H1 (cell line): ENCODE data around the gene CLEC1B. TPM values are rescaled to one million over a fixed set of nuclear protein-coding genes. Genes with fewer than 3 reads are reported as not detected.

Source experiments
- EP300 ChIP-seq, 2 experiments: IDR thresholded peaks; 1 replicate in 1 of 2; 2 replicates in 1 of 2; pipeline ENCODE4 v1.6.1; 2011 to 2012; ENCODE audit warnings: low read depth in 2 of 2, low read length in 2 of 2, mild to moderate bottlenecking in 2 of 2, borderline replicate concordance in 1 of 2, inconsistent platforms in 1 of 2, moderate library complexity in 1 of 2
- MAX ChIP-seq: IDR thresholded peaks from 2 replicates; pipeline ENCODE4 v1.6.1; 2012; ENCODE audit warnings: inconsistent platforms
- SRF ChIP-seq: IDR thresholded peaks from 2 replicates; pipeline ENCODE4 v1.6.1; 2011; ENCODE audit warnings: mild to moderate bottlenecking, low read depth, low read length, moderate library complexity
- TCF12 ChIP-seq: IDR thresholded peaks from 2 replicates; pipeline ENCODE4 v1.6.1; 2011; ENCODE audit warnings: low read depth, mild to moderate bottlenecking, low read length
- polyA plus RNA-seq, 7 experiments: library from polyadenylated mRNA; depleted of rRNA in 3 of 7; stranded (reverse) in 5 of 7; unstranded in 2 of 7; fragments of >200 nt in 5 of 7; fragments of 200-250 nt in 2 of 7; gene quantifications; 1 replicate in 5 of 7; 2 replicates in 1 of 7; 4 replicates in 1 of 7; pipeline versions ENCODE4 v1.2.1 to v1.2.3, GENCODE V29; 2011 to 2013; ENCODE audit warnings: missing spikeins in 2 of 7, mixed read lengths in 2 of 7
- total RNA-seq: library from RNA; stranded (reverse); fragmentation: NEBNext Ultra II Directional; extraction: Animal tissue kit (Norgen Biotek cat#: 25700); gene quantifications from 2 replicates; pipeline ENCODE4 v1.2.1, GENCODE V29; 2021

The CLEC1B gene
- total and polyA plus RNA-seq, 2 of the 8 experiments (the other 6 are each of a cell fraction or from before 2014, with no cell fraction given): not detected

GRCh38 chr12:10048526-10048925 lies 49.6 kb upstream of the CLEC1B start (continued):
- TF ChIP-seq MAX (no peak), SRF (no peak), EP300 (IDR thresholded peaks at IDR 0.05; ENCODE audit: borderline replicate concordance in 1 of 2, low read depth in 2 of 2, low read length in 2 of 2) (no peak), TCF12 (no peak)
